Bronchial epithelial cell (primary cell): ENCODE measurements around the gene RPL39. TPM values are rescaled to one million over a fixed set of nuclear protein-coding genes. Genes with fewer than 3 reads are reported as not detected.
"Not testable (repeated sequence)": the region's sequence is repeated elsewhere in the genome, so short reads cannot be mapped to it uniquely, and the experiment has no call there.

Experiments used
- DNase-seq: peaks from one replicate; pipeline ENCODE4 v3.0.0-alpha.2; 2010; ENCODE audit warnings: low read depth
- FAIRE-seq: peaks from 2 replicates; lab custom pipeline; 2011; peaks lifted over from hg19 to GRCh38; lab: Jason Lieb, UNC
- H3K27me3 ChIP-seq: 2 replicates; pipeline ENCODE4 v1.5.1; 2011; ENCODE audit warnings: low read length; ENCODE audit not compliant: control insufficient read depth, insufficient read depth
- H3K36me3 ChIP-seq: 2 replicates; pipeline ENCODE4 v1.5.1; 2011; ENCODE audit warnings: low read length; ENCODE audit not compliant: control insufficient read depth, insufficient read depth
- H3K4me3 ChIP-seq: 2 replicates; pipeline ENCODE4 v1.5.1; 2011; ENCODE audit warnings: mild to moderate bottlenecking, low read depth, low read length, control low read depth
- CTCF ChIP-seq: IDR thresholded peaks from 2 replicates; pipeline ENCODE4 v1.5.1; 2011; ENCODE audit warnings: mild to moderate bottlenecking, moderate library complexity, low read length, control low read depth, inconsistent platforms; ENCODE audit not compliant: insufficient read depth, severe bottlenecking
- total RNA-seq: library from RNA; depleted of rRNA; stranded (reverse); fragments of >200 nt; gene quantifications from 2 replicates; pipeline ENCODE4 v1.2.1, GENCODE V29; 2014

Gene RPL39
- total RNA-seq, 1 donor from 2014 or later: 8,689 TPM

- DNase-seq (peak; percentile 28), FAIRE-seq (no peak)
- H3K4me3 ChIP-seq: peak overlapping the region; percentile 74
- TF ChIP-seq CTCF: peak; percentile 10
- peaks cover 4% of the 10 kb centered on the region for H3K36me3 ChIP-seq
- no peaks in the 10 kb centered on the region for H3K27me3 ChIP-seq
Observed at GRCh38 chrX:119790977-119791436, 423 bp downstream of the RPL39 start.

GRCh38 chrX:119784747-119785446 lies 6.5 kb downstream of the RPL39 start:
- FAIRE-seq (no peak), DNase-seq (no peak)
- no peak overlapping the region for H3K4me3 ChIP-seq
- H3K27me3 ChIP-seq: no peaks in the 10 kb centered on the region
- H3K36me3 ChIP-seq: peaks cover 4% of the 10 kb centered on the region
- peak; percentile 51 for TF ChIP-seq CTCF

- Histone ChIP-seq H3K27me3 (no peaks in the 10 kb centered on the region), H3K4me3 (no peak overlapping the region), H3K36me3 (no peaks in the 10 kb centered on the region)
- FAIRE-seq (no peak), DNase-seq (no peak)
- TF ChIP-seq CTCF: no peak
Observed at GRCh38 chrX:119783026-119783425, 8.4 kb downstream of the RPL39 start.

- TF ChIP-seq CTCF: no peak
- H3K4me3 ChIP-seq: no peak overlapping the region
- no peaks in the 10 kb centered on the region for H3K36me3 ChIP-seq
- DNase-seq (no peak), FAIRE-seq (no peak)
- no peaks in the 10 kb centered on the region for H3K27me3 ChIP-seq
Observed at GRCh38 chrX:119778829-119779228, 12.6 kb downstream of the RPL39 start.

GRCh38 chrX:119775517-119776238 lies 15.8 kb downstream of the RPL39 start:
- Histone ChIP-seq H3K4me3 (no peak overlapping the region), H3K36me3 (no peaks in the 10 kb centered on the region), H3K27me3 (no peaks in the 10 kb centered on the region)
- TF ChIP-seq CTCF: no peak
- FAIRE-seq: no peak
- no peak for DNase-seq

GRCh38 chrX:119769388-119769787 lies 22.0 kb downstream of the RPL39 start:
- H3K4me3 ChIP-seq, H3K36me3 ChIP-seq, DNase-seq, FAIRE-seq, H3K27me3 ChIP-seq: not testable (repeated sequence)

GRCh38 chrX:119768436-119768835 lies 23.0 kb downstream of the RPL39 start:
- not testable (repeated sequence) for H3K36me3 ChIP-seq, H3K4me3 ChIP-seq, FAIRE-seq, H3K27me3 ChIP-seq, DNase-seq
